GM18519 (cell line): ENCODE results near the gene VTI1B.
A peak's percentile ranks its signal among the peaks of the same experiment; 100 is the strongest.
"Not testable (repeated sequence)": the region's sequence is repeated elsewhere in the genome, so short reads cannot be mapped to it uniquely, and the experiment has no call there.

Experiments used
- ATAC-seq: cut with Tn5 transposase; IDR thresholded peaks from one replicate; pipeline ENCODE4 v1.9.1; 2021; ENCODE audit warnings: mild to moderate bottlenecking, moderate library complexity; ENCODE audit not compliant: unreplicated experiment, low FRiP score

The VTI1B gene

GRCh38 chr14:67674480-67675218 is at the start of gene VTI1B:
Gene VTI1B (minus strand): TSS chr14:67674632. CDS start chr14:67674489, 143 bp downstream.
- ATAC-seq: peak; percentile 69

GRCh38 chr14:67722293-67722692 is 47.9 kb upstream of the VTI1B start:
- no peak for ATAC-seq

- no peak for ATAC-seq
Measured at GRCh38 chr14:67721875-67722274, 47.4 kb upstream of the VTI1B start.

- no peak for ATAC-seq
Measured at GRCh38 chr14:67719866-67720265, 45.4 kb upstream of the VTI1B start.

GRCh38 chr14:67719385-67719784 is 45.0 kb upstream of the VTI1B start:
- ATAC-seq: not testable (repeated sequence)

- ATAC-seq: no peak
Measured at GRCh38 chr14:67718265-67718664, 43.8 kb upstream of the VTI1B start.

- no peak for ATAC-seq
Measured at GRCh38 chr14:67717048-67717447, 42.6 kb upstream of the VTI1B start.

GRCh38 chr14:67710209-67710608 is 35.8 kb upstream of the VTI1B start:
- no peak for ATAC-seq

- not testable (repeated sequence) for ATAC-seq
Measured at GRCh38 chr14:67709796-67710195, 35.4 kb upstream of the VTI1B start.

GRCh38 chr14:67709346-67709745 is 34.9 kb upstream of the VTI1B start:
- not testable (repeated sequence) for ATAC-seq

- ATAC-seq: no peak
Measured at GRCh38 chr14:67705211-67705610, 30.8 kb upstream of the VTI1B start.

- ATAC-seq: no peak
Measured at GRCh38 chr14:67704484-67705089, 30.2 kb upstream of the VTI1B start.

- no peak for ATAC-seq
Measured at GRCh38 chr14:67703997-67704396, 29.6 kb upstream of the VTI1B start.

GRCh38 chr14:67701492-67701891 is 27.1 kb upstream of the VTI1B start, which contains the start of gene RDH12:
Gene RDH12 (plus strand): TSS chr14:67701886. CDS start chr14:67722643, 20,757 bp downstream.
- ATAC-seq: not testable (repeated sequence)

GRCh38 chr14:67698179-67698578 is 23.7 kb upstream of the VTI1B start:
- no peak for ATAC-seq

GRCh38 chr14:67697006-67697405 is 22.6 kb upstream of the VTI1B start:
- ATAC-seq: no peak

GRCh38 chr14:67695394-67695949 is 21.0 kb upstream of the VTI1B start, which contains the start of gene RDH11:
Gene RDH11 (minus strand): TSS chr14:67695764. CDS start chr14:67695703, 61 bp downstream.
- peak; percentile 86 for ATAC-seq

- peak; percentile 76 for ATAC-seq
Measured at GRCh38 chr14:67694791-67695393, 20.5 kb upstream of the VTI1B start.

GRCh38 chr14:67690011-67690410 is 15.6 kb upstream of the VTI1B start:
- ATAC-seq: no peak

GRCh38 chr14:67683842-67684241 is 9.4 kb upstream of the VTI1B start:
- no peak for ATAC-seq

- ATAC-seq: no peak
Measured at GRCh38 chr14:67680941-67681340, 6.5 kb upstream of the VTI1B start.
